Measurements from ENCODE around the gene CHD1. TPM values are rescaled to one million over a fixed set of nuclear protein-coding genes. Genes with fewer than 3 reads are reported as not detected.

CHD1 gene
- total and polyA plus RNA-seq, 2 of the 13 experiments (the other 11 are each of a cell fraction or from before 2014, with no cell fraction given): 22.8 to 55.9 TPM

GRCh38 chr5:98923966-98924365, 4.8 kb downstream of the CHD1 start:
- CTCF ChIA-PET (ENCODE audit: low intra/inter-chr PET ratio, low total read pairs): no interaction called here

More at GRCh38 chr5:98923966-98924365, 4.8 kb downstream of the CHD1 start:
- in situ Hi-C loops (cut with HindIII; ENCODE audit: extremely low pct_ligation_motif_present, low pct_unique_long_range_greater_than_20kb): no loop called here
- FAIRE-seq (no peak), ATAC-seq (no peak), DNase-seq (ENCODE audit: low spot score) (no peak)
- H3K79me2 ChIP-seq (ENCODE audit: insufficient read depth, low read length): peaks cover 84% of the 10 kb centered on the region
- 93% methylated on average over 3 of the region's 3 CpGs for WGBS (ENCODE audit: low lambda C conversion rate)
- H3K27me3 ChIP-seq (ENCODE audit: control insufficient read depth in 1 of 2, insufficient read depth in 2 of 2, low read length in 2 of 2): no peaks in the 10 kb centered on the region; a peak in 1 of 5 replicates
- H3K4me1 ChIP-seq (ENCODE audit: insufficient read depth, low read length): peaks cover 53% of the 10 kb centered on the region
- H2AFZ ChIP-seq (ENCODE audit: low read length): no peak overlapping the region
- POLR2A ChIA-PET: no interaction called here
- H4K20me1 ChIP-seq (ENCODE audit: insufficient read depth, low read length): peaks cover 21% of the 10 kb centered on the region
- TF ChIP-seq ZMYM3 (CRISPR knock-in tag; IDR thresholded peaks at IDR 0.05): no peak
- TF ChIP-seq NFRKB (IDR thresholded peaks at IDR 0.05): no peak
- TF ChIP-seq TCF7L2 (IDR thresholded peaks at IDR 0.05; ENCODE audit: low read depth, low read length): no peak
- TF ChIP-seq ZBTB3 (CRISPR knock-in tag; IDR thresholded peaks at IDR 0.05; ENCODE audit: borderline replicate concordance, low read depth): no peak
- no peak for TF ChIP-seq ASH2L (IDR thresholded peaks at IDR 0.05; ENCODE audit: insufficient read length, low read depth, low read length)
- TF ChIP-seq MXD4 (CRISPR knock-in tag; IDR thresholded peaks at IDR 0.05): no peak
- TF ChIP-seq ETV6 (CRISPR knock-in tag; conservative IDR thresholded peaks at IDR 0.05): no peak
- TF ChIP-seq PCBP2 (optimal IDR thresholded peaks at IDR 0.05; ENCODE audit: low read depth, low read length, poor library complexity, severe bottlenecking): no peak
- TF ChIP-seq, protein P1, sequence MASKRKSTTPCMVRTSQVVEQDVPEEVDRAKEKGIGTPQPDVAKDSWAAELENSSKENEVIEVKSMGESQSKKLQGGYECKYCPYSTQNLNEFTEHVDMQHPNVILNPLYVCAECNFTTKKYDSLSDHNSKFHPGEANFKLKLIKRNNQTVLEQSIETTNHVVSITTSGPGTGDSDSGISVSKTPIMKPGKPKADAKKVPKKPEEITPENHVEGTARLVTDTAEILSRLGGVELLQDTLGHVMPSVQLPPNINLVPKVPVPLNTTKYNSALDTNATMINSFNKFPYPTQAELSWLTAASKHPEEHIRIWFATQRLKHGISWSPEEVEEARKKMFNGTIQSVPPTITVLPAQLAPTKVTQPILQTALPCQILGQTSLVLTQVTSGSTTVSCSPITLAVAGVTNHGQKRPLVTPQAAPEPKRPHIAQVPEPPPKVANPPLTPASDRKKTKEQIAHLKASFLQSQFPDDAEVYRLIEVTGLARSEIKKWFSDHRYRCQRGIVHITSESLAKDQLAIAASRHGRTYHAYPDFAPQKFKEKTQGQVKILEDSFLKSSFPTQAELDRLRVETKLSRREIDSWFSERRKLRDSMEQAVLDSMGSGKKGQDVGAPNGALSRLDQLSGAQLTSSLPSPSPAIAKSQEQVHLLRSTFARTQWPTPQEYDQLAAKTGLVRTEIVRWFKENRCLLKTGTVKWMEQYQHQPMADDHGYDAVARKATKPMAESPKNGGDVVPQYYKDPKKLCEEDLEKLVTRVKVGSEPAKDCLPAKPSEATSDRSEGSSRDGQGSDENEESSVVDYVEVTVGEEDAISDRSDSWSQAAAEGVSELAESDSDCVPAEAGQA (IDR thresholded peaks at IDR 0.05; ENCODE audit: low read depth): no peak
- TF ChIP-seq, protein P1 (CRISPR knock-in tag; IDR thresholded peaks at IDR 0.05; ENCODE audit: borderline replicate concordance): no peak
- no peak for TF ChIP-seq HOXA5 (CRISPR knock-in tag; IDR thresholded peaks at IDR 0.05)
- no peak for TF ChIP-seq SSRP1 (CRISPR knock-in tag; IDR thresholded peaks at IDR 0.05)
- no peaks in the 10 kb centered on the region for H3K9me3 ChIP-seq (ENCODE audit: low read length)
- H3K4me2 ChIP-seq (ENCODE audit: low read depth, low read length): no peak overlapping the region
- H3K4me3 ChIP-seq (replicated peaks in 1 of 3; ENCODE audit: insufficient read depth in 1 of 3, low read depth in 2 of 3, low read length in 3 of 3): no peak overlapping the region
- peaks cover 3 to 45% of the 10 kb centered on the region in 2 experiments; a peak in 3 of 5 replicates for H3K36me3 ChIP-seq (replicated peaks in 1 of 2; ENCODE audit: control insufficient read depth in 1 of 2, insufficient read depth in 2 of 2, low read length in 2 of 2)
- no peak overlapping the region for H3K9ac ChIP-seq (ENCODE audit: insufficient read depth, low read depth, low read length)
- BruUV-seq (replicated peaks): no TSS peak
- intact Hi-C loops (cut with micrococcal nuclease; ENCODE audit: unreplicated experiment): no loop called here
- no peak overlapping the region for H3K27ac ChIP-seq (ENCODE audit: extremely low read length, insufficient read depth, low read length)

All from HepG2 (cell line).